ENCODE results near the gene AK5. TPM values are rescaled to one million over a fixed set of nuclear protein-coding genes. Genes with fewer than 3 reads are reported as not detected.

Gene AK5
- polyA plus RNA-seq, 1 donor (not counting 4 experiments of a cell fraction or from before 2014, with no cell fraction given) = 0.30 TPM

- Histone ChIP-seq H3K27ac (ENCODE audit: control insufficient read depth, insufficient read depth, low read length) (no peak overlapping the region), H2AFZ (ENCODE audit: control insufficient read depth, low read length) (no peak overlapping the region)
- DNase-seq (ENCODE audit: low read depth, low spot score) = no peak
Observed at GRCh38 chr1:77534456-77534855, 252.6 kb downstream of the AK5 start.

GRCh38 chr1:77536813-77537212, 255.0 kb downstream of the AK5 start:
- H3K9ac ChIP-seq (ENCODE audit: control insufficient read depth, extremely low read depth, insufficient read depth, low read length) = no peak overlapping the region
- no peaks in the 10 kb centered on the region for H3K36me3 ChIP-seq (ENCODE audit: control insufficient read depth in 2 of 2, extremely low read depth in 1 of 2, insufficient read depth in 2 of 2, low read length in 2 of 2)
- H3K4me2 ChIP-seq (ENCODE audit: control insufficient read depth, extremely low read depth, insufficient read depth, low read depth, low read length) = peak overlapping the region; percentile 40
- H3K4me1 ChIP-seq (ENCODE audit: control insufficient read depth, extremely low read depth, insufficient read depth, low read length) = peaks cover 45% of the 10 kb centered on the region
- peak overlapping the region; percentile 56 for H2AFZ ChIP-seq (ENCODE audit: control insufficient read depth, low read length)
- no peaks in the 10 kb centered on the region for H3K9me1 ChIP-seq (ENCODE audit: control insufficient read depth, extremely low read depth, insufficient read depth, low read length)
- no peaks in the 10 kb centered on the region for H3K27me3 ChIP-seq (ENCODE audit: control insufficient read depth, extremely low read depth, insufficient read depth, low read length)
- peak overlapping the region in 1 of 3 experiments; percentile 7 for H3K4me3 ChIP-seq (ENCODE audit: control insufficient read depth in 2 of 3, extremely low read depth in 1 of 3, insufficient read depth in 2 of 3, low read depth in 1 of 3, low read length in 3 of 3)
- H3K27ac ChIP-seq (ENCODE audit: control insufficient read depth, insufficient read depth, low read length) = peak overlapping the region; percentile 78
- H3K9me3 ChIP-seq (ENCODE audit: control insufficient read depth, low read depth, low read length) = no peaks in the 10 kb centered on the region
- dilution Hi-C loops (cut with MboI; ENCODE audit: extremely low pct_ligation_motif_present, low sequenced_read_pairs) = no loop called here
- DNase-seq (ENCODE audit: low read depth, low spot score) (peak; percentile 59), FAIRE-seq (peak; percentile 94)
- TF ChIP-seq CTCF (optimal IDR thresholded peaks at IDR 0.05 in 1 of 3, IDR thresholded peaks at IDR 0.05 in 1 of 3, conservative IDR thresholded peaks at IDR 0.05 in 1 of 3; ENCODE audit: extremely low read depth in 1 of 3, insufficient read depth in 2 of 3, low read length in 3 of 3) = no peak
- TF ChIP-seq EZH2 (IDR thresholded peaks at IDR 0.05; ENCODE audit: low read length) = no peak
- no peaks in the 10 kb centered on the region for H4K20me1 ChIP-seq (ENCODE audit: control insufficient read depth, extremely low read depth, insufficient read depth, low read length)
- no peaks in the 10 kb centered on the region for H3K79me2 ChIP-seq (ENCODE audit: control insufficient read depth, insufficient read depth, low read length)

More at GRCh38 chr1:77534456-77534855, 252.6 kb downstream of the AK5 start:
- H3K9me3 ChIP-seq (ENCODE audit: control insufficient read depth, low read depth, low read length) = no peaks in the 10 kb centered on the region
- H3K4me1 ChIP-seq (ENCODE audit: control insufficient read depth, extremely low read depth, insufficient read depth, low read length) = peaks cover 41% of the 10 kb centered on the region
- H3K9ac ChIP-seq (ENCODE audit: control insufficient read depth, extremely low read depth, insufficient read depth, low read length) = no peak overlapping the region
- H3K27me3 ChIP-seq (ENCODE audit: control insufficient read depth, extremely low read depth, insufficient read depth, low read length) = no peaks in the 10 kb centered on the region
- H4K20me1 ChIP-seq (ENCODE audit: control insufficient read depth, extremely low read depth, insufficient read depth, low read length) = no peaks in the 10 kb centered on the region
- no peaks in the 10 kb centered on the region for H3K36me3 ChIP-seq (ENCODE audit: control insufficient read depth in 2 of 2, extremely low read depth in 1 of 2, insufficient read depth in 2 of 2, low read length in 2 of 2)
- dilution Hi-C loops (cut with MboI; ENCODE audit: extremely low pct_ligation_motif_present, low sequenced_read_pairs) = no loop called here
- H3K79me2 ChIP-seq (ENCODE audit: control insufficient read depth, insufficient read depth, low read length) = no peaks in the 10 kb centered on the region
- H3K4me3 ChIP-seq (ENCODE audit: control insufficient read depth in 2 of 3, extremely low read depth in 1 of 3, insufficient read depth in 2 of 3, low read depth in 1 of 3, low read length in 3 of 3) = no peak overlapping the region
- no peaks in the 10 kb centered on the region for H3K9me1 ChIP-seq (ENCODE audit: control insufficient read depth, extremely low read depth, insufficient read depth, low read length)
- no peak overlapping the region for H3K4me2 ChIP-seq (ENCODE audit: control insufficient read depth, extremely low read depth, insufficient read depth, low read depth, low read length)
- FAIRE-seq = peak; percentile 36
- TF ChIP-seq CTCF (optimal IDR thresholded peaks at IDR 0.05 in 1 of 3, IDR thresholded peaks at IDR 0.05 in 1 of 3, conservative IDR thresholded peaks at IDR 0.05 in 1 of 3; ENCODE audit: extremely low read depth in 1 of 3, insufficient read depth in 2 of 3, low read length in 3 of 3) = no peak
- no peak for TF ChIP-seq EZH2 (IDR thresholded peaks at IDR 0.05; ENCODE audit: low read length)
